Esophagus muscularis mucosa (tissue), 4 donors: ENCODE data around the gene UROC1. TPM values are rescaled to one million over a fixed set of nuclear protein-coding genes. Genes with fewer than 3 reads are reported as not detected.

Source experiments
- DNase-seq: peaks from one replicate; pipeline ENCODE4 v3.0.0-alpha.2; 2017; ENCODE audit errors: extremely low spot score
- H3K27ac ChIP-seq, 4 donors: fragments of 200-600 bp; sonication (generic); replicated peaks in 1 of 4; 1 replicate in 3 of 4; 2 replicates in 1 of 4; pipeline ENCODE4 v1.5.1; 2016 to 2019; ENCODE audit warnings: mild to moderate bottlenecking in 1 of 4
- H3K27me3 ChIP-seq, 4 donors: fragments of 200-600 bp; sonication (generic); one replicate each; pipeline versions ENCODE4 v1.5.1 to v1.6.0; 2016 to 2019
- H3K36me3 ChIP-seq, 4 donors: fragments of 200-600 bp; sonication (generic); one replicate each; pipeline ENCODE4 v1.5.1; 2016 to 2019
- H3K4me1 ChIP-seq, 4 donors: fragments of 200-600 bp; sonication (generic); one replicate each; pipeline ENCODE4 v1.5.1; 2016 to 2019
- H3K4me3 ChIP-seq, 4 donors: fragments of 200-600 bp; sonication (generic); 1 replicate in 2 of 4; 2 replicates in 2 of 4; pipeline ENCODE4 v1.5.1; 2016 to 2019; ENCODE audit warnings: mild to moderate bottlenecking in 4 of 4, moderate library complexity in 1 of 4
- H3K9me3 ChIP-seq, 4 donors: fragments of 200-600 bp; sonication (generic); 1 replicate in 3 of 4; 2 replicates in 1 of 4; pipeline ENCODE4 v1.5.1; 2016 to 2019
- EP300 ChIP-seq: sonication (generic); formaldehyde crosslinking; IDR thresholded peaks from one replicate; pipeline ENCODE4 v1.6.1; 2017; ENCODE audit warnings: antibody characterized with exemption
- POLR2A ChIP-seq: fragments of 450-650 bp; IDR thresholded peaks from one replicate; pipeline ENCODE4 v1.6.1; 2017; ENCODE audit warnings: antibody characterized with exemption, moderate library complexity, mild to moderate bottlenecking, low read depth
- POLR2AphosphoS5 ChIP-seq, 2 donors: sonication (generic); formaldehyde crosslinking; IDR thresholded peaks; one replicate each; pipeline ENCODE4 v1.6.1; 2017; ENCODE audit warnings: antibody characterized with exemption in 2 of 2
- WGBS: methylation state at CpG from one replicate; pipeline ENCODE4 v1.1.5; 2018; 5-methylcytosine and 5-hydroxymethylcytosine counted together
- intact Hi-C: fragments of 100-400 bp; cut with DNase I; formaldehyde crosslinking; loops from one replicate; pipeline ENCODE4 v1.15.1; 2023
- total RNA-seq, 4 donors: library from RNA; depleted of rRNA; stranded (reverse); fragments of >200 nt; gene quantifications; one replicate each; pipeline versions ENCODE4 v1.1.0 to v1.2.1, GENCODE V29; 2016
- TF ChIP-seq, protein P1 (sequence below), 3 experiments: fragments of 200-600 bp in 2 of 3; fragments of 450-650 bp in 1 of 3; sonication (generic) in 2 of 3; IDR thresholded peaks; one replicate each; pipeline ENCODE4 v1.5.1; 2017 to 2019; ENCODE audit warnings: antibody characterized with exemption in 3 of 3, mild to moderate bottlenecking in 2 of 3, moderate library complexity in 1 of 3

UROC1 gene
- total RNA-seq, 4 donors from 2014 or later, result not detected

DNA sequence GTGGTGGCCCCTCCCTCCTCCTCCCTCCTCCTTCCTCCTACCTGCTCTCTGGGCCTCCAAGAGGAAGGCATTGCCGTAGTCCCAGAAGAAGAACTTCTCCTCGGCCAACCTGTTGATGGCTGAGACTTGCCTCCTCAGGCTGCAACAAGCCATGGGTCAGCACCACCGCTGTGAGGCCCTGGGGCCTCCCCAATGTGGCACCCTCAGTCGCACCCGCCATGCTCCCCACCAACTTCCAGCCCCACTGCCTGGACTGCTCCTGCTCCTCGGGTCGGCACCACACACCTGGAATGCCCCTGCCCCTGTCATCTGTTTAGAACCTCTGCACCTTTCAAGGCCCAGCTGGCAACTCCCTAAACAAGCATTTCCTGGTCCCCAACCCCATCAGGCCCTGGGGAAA lies 17.6 kb downstream of the UROC1 start:
- Histone ChIP-seq H3K27me3 (peaks cover 0 to 18% (median 0%) of the 10 kb centered on the region in 4 donors), H3K9me3 (no peaks in the 10 kb centered on the region), H3K27ac (no peak overlapping the region), H3K4me3 (no peak overlapping the region), H3K4me1 (no peaks in the 10 kb centered on the region), H3K36me3 (no peaks in the 10 kb centered on the region)
- no peak for DNase-seq
- TF ChIP-seq EP300 (no peak), POLR2AphosphoS5 (IDR thresholded peaks at IDR 0.05) (no peak)
- 86% methylated on average over 4 of the region's 7 CpGs for WGBS
- intact Hi-C loops, result no loop called here

DNA sequence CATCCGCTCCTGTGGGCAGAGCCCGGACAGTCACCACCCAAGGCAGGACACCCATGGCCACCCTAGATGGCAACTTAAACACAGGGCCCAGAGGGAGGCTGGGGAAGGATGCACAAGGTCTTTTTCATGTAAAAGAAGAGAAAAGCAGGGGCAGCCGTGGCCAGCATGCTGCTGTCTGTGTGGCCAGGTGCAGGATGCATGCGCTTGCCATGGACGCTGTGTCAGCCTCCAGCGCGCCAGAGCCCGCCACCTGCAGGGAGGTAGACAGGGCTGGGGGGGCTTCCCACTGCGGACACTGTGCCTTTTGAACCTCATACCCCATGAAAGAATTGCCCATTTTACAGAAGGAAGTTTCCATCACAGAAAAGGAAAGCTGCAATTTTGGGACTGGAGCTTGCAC lies 18.2 kb downstream of the UROC1 start:
- no peaks in the 10 kb centered on the region for H3K36me3 ChIP-seq
- TF ChIP-seq, protein P1, sequence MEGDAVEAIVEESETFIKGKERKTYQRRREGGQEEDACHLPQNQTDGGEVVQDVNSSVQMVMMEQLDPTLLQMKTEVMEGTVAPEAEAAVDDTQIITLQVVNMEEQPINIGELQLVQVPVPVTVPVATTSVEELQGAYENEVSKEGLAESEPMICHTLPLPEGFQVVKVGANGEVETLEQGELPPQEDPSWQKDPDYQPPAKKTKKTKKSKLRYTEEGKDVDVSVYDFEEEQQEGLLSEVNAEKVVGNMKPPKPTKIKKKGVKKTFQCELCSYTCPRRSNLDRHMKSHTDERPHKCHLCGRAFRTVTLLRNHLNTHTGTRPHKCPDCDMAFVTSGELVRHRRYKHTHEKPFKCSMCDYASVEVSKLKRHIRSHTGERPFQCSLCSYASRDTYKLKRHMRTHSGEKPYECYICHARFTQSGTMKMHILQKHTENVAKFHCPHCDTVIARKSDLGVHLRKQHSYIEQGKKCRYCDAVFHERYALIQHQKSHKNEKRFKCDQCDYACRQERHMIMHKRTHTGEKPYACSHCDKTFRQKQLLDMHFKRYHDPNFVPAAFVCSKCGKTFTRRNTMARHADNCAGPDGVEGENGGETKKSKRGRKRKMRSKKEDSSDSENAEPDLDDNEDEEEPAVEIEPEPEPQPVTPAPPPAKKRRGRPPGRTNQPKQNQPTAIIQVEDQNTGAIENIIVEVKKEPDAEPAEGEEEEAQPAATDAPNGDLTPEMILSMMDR (IDR thresholded peaks at IDR 0.05), result no peak
- TF ChIP-seq POLR2AphosphoS5 (IDR thresholded peaks at IDR 0.05) (no peak), EP300 (no peak), POLR2A (no peak)
- intact Hi-C loops, result no loop called here
- no peaks in the 10 kb centered on the region for H3K9me3 ChIP-seq
- H3K27ac ChIP-seq, result no peak overlapping the region
- WGBS, result 95% methylated on average over 9 of the region's 9 CpGs
- H3K4me1 ChIP-seq, result peaks cover 0 to 2% (median 0%) of the 10 kb centered on the region in 4 donors
- DNase-seq, result no peak
- H3K4me3 ChIP-seq, result no peak overlapping the region
- H3K27me3 ChIP-seq, result peaks cover 0 to 12% (median 0%) of the 10 kb centered on the region in 4 donors

- Histone ChIP-seq H3K4me1 (peaks cover 0 to 5% (median 0%) of the 10 kb centered on the region in 4 donors), H3K36me3 (no peaks in the 10 kb centered on the region), H3K27ac (no peak overlapping the region), H3K9me3 (no peaks in the 10 kb centered on the region), H3K27me3 (peaks cover 0 to 7% (median 0%) of the 10 kb centered on the region in 4 donors), H3K4me3 (no peak overlapping the region)
- TF ChIP-seq EP300 (no peak), POLR2AphosphoS5 (IDR thresholded peaks at IDR 0.05) (no peak), POLR2A (no peak)
- TF ChIP-seq, protein P1 (IDR thresholded peaks at IDR 0.05), result no peak
- 79% methylated on average over 6 of the region's 10 CpGs for WGBS
- no peak for DNase-seq
- intact Hi-C loops, result no loop called here
These were observed 18.6 kb downstream of the UROC1 start for GRCh38 chr3:126498929-126499328.

GRCh38 chr3:126498461-126498860 lies 19.1 kb downstream of the UROC1 start:
- H3K27me3 ChIP-seq, result peaks cover 0 to 2% (median 0%) of the 10 kb centered on the region in 4 donors
- H3K36me3 ChIP-seq, result no peaks in the 10 kb centered on the region
- H3K27ac ChIP-seq, result no peak overlapping the region
- WGBS, result 85% methylated on average over 4 of the region's 4 CpGs
- intact Hi-C loops, result no loop called here
- no peak overlapping the region for H3K4me3 ChIP-seq
- DNase-seq, result no peak
- peaks cover 0 to 5% (median 0%) of the 10 kb centered on the region in 4 donors for H3K4me1 ChIP-seq
- TF ChIP-seq POLR2AphosphoS5 (IDR thresholded peaks at IDR 0.05), result no peak
- TF ChIP-seq POLR2A, result no peak
- TF ChIP-seq, protein P1 (IDR thresholded peaks at IDR 0.05), result no peak
- no peak for TF ChIP-seq EP300
- no peaks in the 10 kb centered on the region for H3K9me3 ChIP-seq

GRCh38 chr3:126497956-126498355 lies 19.6 kb downstream of the UROC1 start:
- Histone ChIP-seq H3K27me3 (no peaks in the 10 kb centered on the region), H3K9me3 (no peaks in the 10 kb centered on the region), H3K36me3 (no peaks in the 10 kb centered on the region), H3K27ac (no peak overlapping the region), H3K4me3 (no peak overlapping the region), H3K4me1 (peaks cover 0 to 5% (median 0%) of the 10 kb centered on the region in 4 donors)
- no peak for DNase-seq
- intact Hi-C loops, result no loop called here
- TF ChIP-seq, protein P1 (IDR thresholded peaks at IDR 0.05), result no peak
- WGBS, result 100% methylated on average over 5 of the region's 6 CpGs
